ENCODE data around the gene UTS2B.

Gene UTS2B

DNA sequence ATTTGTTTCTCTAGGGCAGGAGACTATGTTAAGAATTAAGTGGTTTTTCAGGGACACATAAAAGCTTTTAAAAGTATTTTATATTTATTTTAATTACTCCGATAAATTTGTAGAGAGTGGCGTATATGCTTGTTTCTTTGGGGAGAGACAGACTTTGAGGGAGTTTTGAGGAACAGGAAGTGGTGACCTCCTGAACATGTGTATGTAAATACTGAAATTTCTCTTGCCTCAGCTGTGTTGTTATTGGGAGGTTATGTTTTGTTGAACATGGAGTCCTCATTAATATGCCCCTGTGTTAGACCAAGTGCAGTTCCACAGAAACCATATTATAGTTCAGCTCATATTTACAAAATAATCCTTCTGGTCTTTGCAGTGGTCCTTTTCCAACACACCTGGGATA is 41.8 kb upstream of the UTS2B start:
- Histone ChIP-seq H3K9ac (ENCODE audit: low read depth, low read length) (no peak overlapping the region), H3K9me3 (ENCODE audit: insufficient read depth, low read length, severe bottlenecking) (no peaks in the 10 kb centered on the region), H3K27me3 (ENCODE audit: insufficient read depth, low read length, poor library complexity) (no peaks in the 10 kb centered on the region), H2AFZ (ENCODE audit: low read depth, low read length) (no peak overlapping the region), H3K4me2 (ENCODE audit: insufficient read depth, low read length) (no peak overlapping the region), H3K4me3 (ENCODE audit: low read depth in 1 of 2, low read length in 2 of 2) (no peak overlapping the region), H3K4me1 (ENCODE audit: insufficient read depth, low read length) (no peaks in the 10 kb centered on the region), H3K27ac (ENCODE audit: low read length) (no peak overlapping the region), H3K36me3 (ENCODE audit: insufficient read depth, low read length) (no peaks in the 10 kb centered on the region), H4K20me1 (ENCODE audit: insufficient read depth, low read length) (no peaks in the 10 kb centered on the region), H3K79me2 (ENCODE audit: insufficient read depth, low read length) (no peaks in the 10 kb centered on the region)
- TF ChIP-seq, protein P1, sequence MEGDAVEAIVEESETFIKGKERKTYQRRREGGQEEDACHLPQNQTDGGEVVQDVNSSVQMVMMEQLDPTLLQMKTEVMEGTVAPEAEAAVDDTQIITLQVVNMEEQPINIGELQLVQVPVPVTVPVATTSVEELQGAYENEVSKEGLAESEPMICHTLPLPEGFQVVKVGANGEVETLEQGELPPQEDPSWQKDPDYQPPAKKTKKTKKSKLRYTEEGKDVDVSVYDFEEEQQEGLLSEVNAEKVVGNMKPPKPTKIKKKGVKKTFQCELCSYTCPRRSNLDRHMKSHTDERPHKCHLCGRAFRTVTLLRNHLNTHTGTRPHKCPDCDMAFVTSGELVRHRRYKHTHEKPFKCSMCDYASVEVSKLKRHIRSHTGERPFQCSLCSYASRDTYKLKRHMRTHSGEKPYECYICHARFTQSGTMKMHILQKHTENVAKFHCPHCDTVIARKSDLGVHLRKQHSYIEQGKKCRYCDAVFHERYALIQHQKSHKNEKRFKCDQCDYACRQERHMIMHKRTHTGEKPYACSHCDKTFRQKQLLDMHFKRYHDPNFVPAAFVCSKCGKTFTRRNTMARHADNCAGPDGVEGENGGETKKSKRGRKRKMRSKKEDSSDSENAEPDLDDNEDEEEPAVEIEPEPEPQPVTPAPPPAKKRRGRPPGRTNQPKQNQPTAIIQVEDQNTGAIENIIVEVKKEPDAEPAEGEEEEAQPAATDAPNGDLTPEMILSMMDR (IDR thresholded peaks at IDR 0.05; ENCODE audit: borderline replicate concordance, extremely low read depth, low read length, poor library complexity, severe bottlenecking) = no peak
- no peak for TF ChIP-seq EZH2 (IDR thresholded peaks at IDR 0.05; ENCODE audit: borderline replicate concordance, low read depth, low read length, severe bottlenecking)
- ATAC-seq (ENCODE audit: insufficient read depth, low read depth) (no peak), DNase-seq (no peak)

DNA sequence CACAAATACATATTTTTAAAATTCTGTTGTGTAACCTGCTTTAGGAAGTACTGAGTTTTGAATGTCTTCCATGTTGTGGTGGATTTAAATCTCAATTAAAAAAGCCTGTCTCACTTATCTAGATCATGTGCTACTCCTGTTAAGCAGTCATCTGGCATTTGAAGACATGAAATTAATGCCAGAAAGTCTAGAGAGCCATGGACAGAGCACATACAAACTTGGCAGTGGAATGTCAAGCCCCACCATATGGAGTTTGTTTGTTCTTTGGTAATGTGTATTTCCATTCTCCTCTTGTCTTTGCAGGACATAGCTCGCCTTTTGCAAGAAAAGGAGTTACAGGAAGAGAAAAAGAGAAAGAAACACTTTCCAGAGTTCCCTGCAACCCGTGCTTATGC is 39.3 kb upstream of the UTS2B start:
- no peak overlapping the region for H2AFZ ChIP-seq (ENCODE audit: low read depth, low read length)
- no peaks in the 10 kb centered on the region for H4K20me1 ChIP-seq (ENCODE audit: insufficient read depth, low read length)
- H3K4me2 ChIP-seq (ENCODE audit: insufficient read depth, low read length) = no peak overlapping the region
- H3K27ac ChIP-seq (ENCODE audit: low read length) = no peak overlapping the region
- H3K9me3 ChIP-seq (ENCODE audit: insufficient read depth, low read length, severe bottlenecking) = no peaks in the 10 kb centered on the region
- no peak for TF ChIP-seq EZH2 (IDR thresholded peaks at IDR 0.05; ENCODE audit: borderline replicate concordance, low read depth, low read length, severe bottlenecking)
- TF ChIP-seq, protein P1 (IDR thresholded peaks at IDR 0.05; ENCODE audit: borderline replicate concordance, extremely low read depth, low read length, poor library complexity, severe bottlenecking) = no peak
- no peak for ATAC-seq (ENCODE audit: insufficient read depth, low read depth)
- DNase-seq = no peak
- no peaks in the 10 kb centered on the region for H3K79me2 ChIP-seq (ENCODE audit: insufficient read depth, low read length)
- no peak overlapping the region for H3K4me3 ChIP-seq (ENCODE audit: low read depth in 1 of 2, low read length in 2 of 2)
- no peaks in the 10 kb centered on the region for H3K4me1 ChIP-seq (ENCODE audit: insufficient read depth, low read length)
- no peaks in the 10 kb centered on the region for H3K27me3 ChIP-seq (ENCODE audit: insufficient read depth, low read length, poor library complexity)
- H3K9ac ChIP-seq (ENCODE audit: low read depth, low read length) = no peak overlapping the region
- H3K36me3 ChIP-seq (ENCODE audit: insufficient read depth, low read length) = no peaks in the 10 kb centered on the region

- TF ChIP-seq, protein P1 (IDR thresholded peaks at IDR 0.05; ENCODE audit: borderline replicate concordance, extremely low read depth, low read length, poor library complexity, severe bottlenecking) = no peak
- TF ChIP-seq EZH2 (IDR thresholded peaks at IDR 0.05; ENCODE audit: borderline replicate concordance, low read depth, low read length, severe bottlenecking) = no peak
- H3K4me1 ChIP-seq (ENCODE audit: insufficient read depth, low read length) = no peaks in the 10 kb centered on the region
- no peaks in the 10 kb centered on the region for H3K36me3 ChIP-seq (ENCODE audit: insufficient read depth, low read length)
- no peaks in the 10 kb centered on the region for H3K79me2 ChIP-seq (ENCODE audit: insufficient read depth, low read length)
- no peaks in the 10 kb centered on the region for H3K27me3 ChIP-seq (ENCODE audit: insufficient read depth, low read length, poor library complexity)
- no peak overlapping the region for H3K9ac ChIP-seq (ENCODE audit: low read depth, low read length)
- no peak overlapping the region for H3K27ac ChIP-seq (ENCODE audit: low read length)
- no peak overlapping the region for H3K4me3 ChIP-seq (ENCODE audit: low read depth in 1 of 2, low read length in 2 of 2)
- ATAC-seq (ENCODE audit: insufficient read depth, low read depth) = no peak
- no peak overlapping the region for H2AFZ ChIP-seq (ENCODE audit: low read depth, low read length)
- no peaks in the 10 kb centered on the region for H3K9me3 ChIP-seq (ENCODE audit: insufficient read depth, low read length, severe bottlenecking)
- no peak for DNase-seq
- H4K20me1 ChIP-seq (ENCODE audit: insufficient read depth, low read length) = no peaks in the 10 kb centered on the region
- no peak overlapping the region for H3K4me2 ChIP-seq (ENCODE audit: insufficient read depth, low read length)
These were observed 38.7 kb upstream of the UTS2B start for GRCh38 chr3:191368755-191369615.

Measured in DND-41 (cell line).